K562 (cell line): ENCODE measurements around the gene INSL3. TPM values are rescaled to one million over a fixed set of nuclear protein-coding genes. Genes with fewer than 3 reads are reported as not detected.
A peak's percentile ranks its signal among the peaks of the same experiment; 100 is the strongest.

Experiments
- RBM25 ChIP-seq: fragments of 200-400 bp; formaldehyde crosslinking; IDR thresholded peaks from 2 replicates; pipeline ENCODE4 v1.6.1; 2018; ENCODE audit warnings: low read length, low read depth, moderate library complexity; ENCODE audit not compliant: severe bottlenecking
- SNRNP70 ChIP-seq: fragments of 200-400 bp; formaldehyde crosslinking; optimal IDR thresholded peaks from 2 replicates; pipeline ENCODE3; 2017; ENCODE audit warnings: low read depth, low read length
- ZNF318 ChIP-seq, 2 experiments: fragments of 450-650 bp; IDR thresholded peaks; 2 replicates each; pipeline ENCODE4 v1.6.1; 2016; ENCODE audit warnings: mild to moderate bottlenecking in 2 of 2, borderline replicate concordance in 1 of 2, low read depth in 1 of 2, moderate library complexity in 1 of 2
- ZSCAN32 ChIP-seq: fragments of 450-650 bp; formaldehyde crosslinking; IDR thresholded peaks from 2 replicates; pipeline ENCODE4 v1.4.0; 2020; ENCODE audit warnings: mild to moderate bottlenecking, moderate library complexity
- polyA plus RNA-seq, 8 experiments: library from polyadenylated mRNA; depleted of rRNA in 4 of 8; stranded (reverse) in 5 of 8; unstranded in 3 of 8; fragments of >200 nt; fragmentation: Nextera tagmentation in 2 of 8; fragmentation: Illumina TruSeq in 1 of 8; extraction: Ambion mirVana in 2 of 8; extraction: Trizol in 1 of 8; gene quantifications; 2 replicates each; pipeline versions ENCODE4 v1.2.1 to v1.2.3, GENCODE V29; 2011 to 2014; ENCODE audit warnings: inconsistent platforms in 1 of 8, missing spikeins in 1 of 8
- total RNA-seq, 7 experiments: library from RNA; depleted of rRNA in 6 of 7; stranded (reverse); fragments of >200 nt in 6 of 7; fragmentation: Illumina TruSeq in 2 of 7; extraction: Trizol in 2 of 7; gene quantifications; 2 replicates each; pipeline versions ENCODE4 v1.2.1 to v1.2.3, GENCODE V29; 2011 to 2021; ENCODE audit warnings: low replicate concordance in 1 of 7

INSL3 gene
- total and polyA plus RNA-seq, 9 of the 15 experiments (the other 6 are each of a cell fraction or from before 2014, with no cell fraction given): not detected

GRCh38 chr19:17780781-17781180 lies 40.5 kb downstream of the INSL3 start (continued):
- no peak for TF ChIP-seq ZNF318 (IDR thresholded peaks at IDR 0.05; ENCODE audit: borderline replicate concordance in 1 of 2, low read depth in 1 of 2)
- peak; percentile 46 for TF ChIP-seq RBM25
- no peak for TF ChIP-seq SNRNP70
- no peak for TF ChIP-seq ZSCAN32
